ENCODE measurements around the gene FOXD2.

DNA sequence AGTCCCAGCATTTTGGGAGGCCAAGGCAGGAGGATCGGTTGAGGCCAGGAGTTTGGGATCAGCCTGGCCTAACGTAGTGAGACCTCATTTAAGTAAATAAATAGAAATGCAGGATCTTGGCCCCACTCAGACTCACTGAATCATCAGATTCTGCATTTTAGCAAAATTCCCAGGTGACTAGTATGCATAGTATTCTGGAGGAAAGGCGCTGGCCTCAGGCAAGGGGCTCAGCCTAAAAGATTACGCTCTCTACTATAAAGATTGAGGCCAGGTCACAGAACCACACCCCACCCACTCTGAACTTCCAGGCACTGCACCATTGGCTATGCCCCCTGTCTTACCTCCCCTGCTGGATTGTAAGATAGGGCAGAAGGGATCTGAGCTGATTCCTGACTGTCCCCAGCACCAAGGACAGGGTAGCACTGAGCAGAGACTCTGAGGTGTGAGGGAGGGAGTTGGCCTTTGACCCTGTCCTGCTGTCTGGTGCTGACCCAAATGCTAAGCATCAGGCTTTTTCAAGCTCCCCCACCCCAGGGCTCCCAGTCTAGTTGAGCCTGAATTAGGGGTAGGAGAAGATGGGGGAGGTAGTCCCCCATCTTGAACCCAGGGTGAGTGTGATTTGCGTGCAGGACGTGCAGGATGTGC, 19.0 kb upstream of the FOXD2 start:
- TF ChIP-seq, protein P1, sequence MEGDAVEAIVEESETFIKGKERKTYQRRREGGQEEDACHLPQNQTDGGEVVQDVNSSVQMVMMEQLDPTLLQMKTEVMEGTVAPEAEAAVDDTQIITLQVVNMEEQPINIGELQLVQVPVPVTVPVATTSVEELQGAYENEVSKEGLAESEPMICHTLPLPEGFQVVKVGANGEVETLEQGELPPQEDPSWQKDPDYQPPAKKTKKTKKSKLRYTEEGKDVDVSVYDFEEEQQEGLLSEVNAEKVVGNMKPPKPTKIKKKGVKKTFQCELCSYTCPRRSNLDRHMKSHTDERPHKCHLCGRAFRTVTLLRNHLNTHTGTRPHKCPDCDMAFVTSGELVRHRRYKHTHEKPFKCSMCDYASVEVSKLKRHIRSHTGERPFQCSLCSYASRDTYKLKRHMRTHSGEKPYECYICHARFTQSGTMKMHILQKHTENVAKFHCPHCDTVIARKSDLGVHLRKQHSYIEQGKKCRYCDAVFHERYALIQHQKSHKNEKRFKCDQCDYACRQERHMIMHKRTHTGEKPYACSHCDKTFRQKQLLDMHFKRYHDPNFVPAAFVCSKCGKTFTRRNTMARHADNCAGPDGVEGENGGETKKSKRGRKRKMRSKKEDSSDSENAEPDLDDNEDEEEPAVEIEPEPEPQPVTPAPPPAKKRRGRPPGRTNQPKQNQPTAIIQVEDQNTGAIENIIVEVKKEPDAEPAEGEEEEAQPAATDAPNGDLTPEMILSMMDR (IDR thresholded peaks at IDR 0.05): no peak
- no peak for TF ChIP-seq POLR2A (IDR thresholded peaks at IDR 0.05)

All from body of pancreas (tissue), 4 donors.